HCT116 (cell line): ENCODE measurements around the gene GRB10. TPM values are rescaled to one million over a fixed set of nuclear protein-coding genes. Genes with fewer than 3 reads are reported as not detected.

Experiments used
- ATAC-seq: fragments of 200-7000 bp; cut with Tn5 transposase; 2 replicates; pipeline ENCODE4 v1.9.1; 2020; ENCODE audit warnings: mild to moderate bottlenecking, moderate library complexity
- BruUV-seq: library from RNA; stranded (reverse); fragments of 400-500 nt; replicated peaks from 2 replicates; lab custom pipeline; 2021; lab: Mats Ljungman, UMichigan
- CTCF ChIA-PET: fragments of 300-600 bp; sonication (Branson Sonifier 250); formaldehyde crosslinking; loops from one replicate; lab custom pipeline; 2021; ENCODE audit warnings: antibody characterized with exemption; lab: Charles Lee
- POLR2A ChIA-PET: fragments of 300-600, 350-600 bp; sonication (Branson Sonifier 250); formaldehyde crosslinking; loops from one replicate; lab custom pipeline; 2021; ENCODE audit warnings: antibody characterized with exemption; lab: Charles Lee
- RAD21 ChIA-PET, 2 experiments: fragments of 300-600 bp; sonication (Branson Sonifier 250); formaldehyde crosslinking; loops; one replicate each; lab custom pipeline; 2023; ENCODE audit warnings: low total read pairs in 2 of 2; ENCODE audit not compliant: uncharacterized antibody in 2 of 2, unreplicated experiment in 2 of 2, low non-redundant PET in 1 of 2; lab: Charles Lee
- DNase-seq: peaks from one replicate; pipeline ENCODE4 v3.0.0-alpha.2; 2010; ENCODE audit warnings: low read depth, low spot score
- H2AFZ ChIP-seq: fragments of 200-600 bp; shearing (Covaris generic), sonication (generic); 2 replicates; pipeline ENCODE4 v1.6.1; 2017; ENCODE audit warnings: low read depth, mixed run types, mixed read lengths, antibody characterized with exemption, low read length; ENCODE audit not compliant: poor library complexity, severe bottlenecking
- H3K27ac ChIP-seq: 2 replicates; pipeline ENCODE4 v1.5.1; 2012; ENCODE audit warnings: low read depth, low read length
- H3K27me3 ChIP-seq: fragments of 200-600 bp; sonication (generic); 2 replicates; pipeline ENCODE4 v1.6.1; 2016; ENCODE audit warnings: mixed run types, low read length, mixed read lengths; ENCODE audit not compliant: insufficient read depth
- H3K36me3 ChIP-seq, 2 experiments: fragments of 200-500 bp in 1 of 2; fragments of 200-600 bp in 1 of 2; sonication (Bioruptor generic) in 1 of 2; sonication (generic) in 1 of 2; 2 replicates each; pipeline versions ENCODE4 v1.5.1 to v1.6.1; 2014 to 2016; ENCODE audit warnings: low read length in 2 of 2, inconsistent platforms in 1 of 2, mixed read lengths in 1 of 2, mixed run types in 1 of 2; ENCODE audit not compliant: insufficient read depth in 2 of 2, control insufficient read depth in 1 of 2
- H3K4me1 ChIP-seq, 2 experiments: fragments of 200-600 bp in 1 of 2; sonication (generic) in 1 of 2; 2 replicates each; pipeline versions ENCODE4 v1.5.1 to v1.6.1; 2012 to 2017; ENCODE audit warnings: low read length in 2 of 2, inconsistent platforms in 1 of 2, mild to moderate bottlenecking in 1 of 2, mixed read lengths in 1 of 2, mixed run types in 1 of 2, moderate library complexity in 1 of 2; ENCODE audit not compliant: insufficient read depth in 2 of 2, control insufficient read depth in 1 of 2
- H3K4me2 ChIP-seq: fragments of 200-600 bp; sonication (generic); 2 replicates; pipeline ENCODE4 v1.6.1; 2017; ENCODE audit warnings: mixed run types, low read length, mixed read lengths
- H3K4me3 ChIP-seq, 2 experiments: fragments of 200-600 bp in 1 of 2; sonication (generic) in 1 of 2; replicated peaks in 1 of 2; 2 replicates each; pipeline ENCODE4 v1.5.1; 2011 to 2016; ENCODE audit warnings: low read length in 2 of 2, control low read depth in 1 of 2, low read depth in 1 of 2, mild to moderate bottlenecking in 1 of 2, mixed read lengths in 1 of 2, mixed run types in 1 of 2
- H3K79me2 ChIP-seq: fragments of 200-600 bp; sonication (generic); 2 replicates; pipeline ENCODE4 v1.6.1; 2017; ENCODE audit warnings: mild to moderate bottlenecking, mixed run types, low read length, moderate library complexity, mixed read lengths; ENCODE audit not compliant: insufficient read depth
- H3K9ac ChIP-seq: fragments of 200-600 bp; sonication (generic); 2 replicates; pipeline ENCODE4 v1.6.1; 2016; ENCODE audit warnings: low read length, mixed read lengths
- H3K9me2 ChIP-seq: fragments of 200-600 bp; sonication (generic), shearing (Covaris generic); 2 replicates; pipeline ENCODE4 v1.6.1; 2017; ENCODE audit warnings: mixed run types, mild to moderate bottlenecking, moderate library complexity; ENCODE audit not compliant: insufficient read depth
- H3K9me3 ChIP-seq, 2 experiments: fragments of 200-500 bp in 1 of 2; fragments of 200-600 bp in 1 of 2; sonication (Bioruptor generic) in 1 of 2; sonication (generic) in 1 of 2; 2 replicates each; pipeline ENCODE4 v1.6.1; 2014 to 2017; ENCODE audit warnings: low read length in 2 of 2, mixed read lengths in 2 of 2, inconsistent platforms in 1 of 2, low read depth in 1 of 2, mild to moderate bottlenecking in 1 of 2, mixed run types in 1 of 2, moderate library complexity in 1 of 2; ENCODE audit not compliant: control insufficient read depth in 1 of 2, insufficient read depth in 1 of 2
- H4K20me1 ChIP-seq: fragments of 200-600 bp; sonication (generic), shearing (Covaris generic); 2 replicates; pipeline ENCODE4 v1.6.1; 2017; ENCODE audit warnings: mixed run types, mild to moderate bottlenecking, moderate library complexity; ENCODE audit not compliant: insufficient read depth
- CBX3 ChIP-seq: IDR thresholded peaks from 2 replicates; pipeline ENCODE4 v1.6.1; 2012; ENCODE audit warnings: low read depth
- CEBPB ChIP-seq: IDR thresholded peaks from 2 replicates; pipeline ENCODE4 v1.6.1; 2012; ENCODE audit warnings: low read depth
- FOSL1 ChIP-seq: IDR thresholded peaks from 2 replicates; pipeline ENCODE4 v1.6.1; 2012; ENCODE audit warnings: low read depth
- POLR2A ChIP-seq: IDR thresholded peaks from 2 replicates; pipeline ENCODE4 v1.7.0; 2011; ENCODE audit warnings: borderline replicate concordance; ENCODE audit not compliant: insufficient read depth, insufficient read length; ENCODE audit errors: extremely low read depth
- TCF7L2 ChIP-seq: IDR thresholded peaks from 2 replicates; pipeline ENCODE4 v1.7.0; 2011; ENCODE audit warnings: borderline replicate concordance, inconsistent platforms; ENCODE audit not compliant: insufficient read depth, insufficient read length; ENCODE audit errors: extremely low read depth
- YY1 ChIP-seq: IDR thresholded peaks from 2 replicates; pipeline ENCODE4 v1.6.1; 2011; ENCODE audit warnings: low read length, low read depth, moderate library complexity, mild to moderate bottlenecking; ENCODE audit not compliant: insufficient replicate concordance; ENCODE audit errors: extremely low read depth
- ZFX ChIP-seq: fragments of 450-650 bp; IDR thresholded peaks from 2 replicates; pipeline ENCODE4 v1.6.1; 2017
- intact Hi-C: fragments of 100-400 bp; cut with micrococcal nuclease; formaldehyde crosslinking; loops from 2 replicates; pipeline ENCODE4 v1.10.0; 2022
- total RNA-seq: library from RNA; stranded (reverse); gene quantifications from one replicate; pipeline ENCODE4 v1.2.1, GENCODE V29; 2021; ENCODE audit not compliant: unreplicated experiment
- TF ChIP-seq, protein P1 (sequence below): IDR thresholded peaks from 2 replicates; pipeline ENCODE4 v1.6.1; 2012
- TF ChIP-seq, protein P2 (sequence below): IDR thresholded peaks from 2 replicates; pipeline ENCODE4 v1.6.1; 2012; ENCODE audit warnings: low read depth
- TF ChIP-seq, protein P3 (sequence below): IDR thresholded peaks from 2 replicates; pipeline ENCODE4 v1.6.1; 2012

Gene GRB10
- total RNA-seq, 1 experiment from 2014 or later = 37.3 TPM

DNA sequence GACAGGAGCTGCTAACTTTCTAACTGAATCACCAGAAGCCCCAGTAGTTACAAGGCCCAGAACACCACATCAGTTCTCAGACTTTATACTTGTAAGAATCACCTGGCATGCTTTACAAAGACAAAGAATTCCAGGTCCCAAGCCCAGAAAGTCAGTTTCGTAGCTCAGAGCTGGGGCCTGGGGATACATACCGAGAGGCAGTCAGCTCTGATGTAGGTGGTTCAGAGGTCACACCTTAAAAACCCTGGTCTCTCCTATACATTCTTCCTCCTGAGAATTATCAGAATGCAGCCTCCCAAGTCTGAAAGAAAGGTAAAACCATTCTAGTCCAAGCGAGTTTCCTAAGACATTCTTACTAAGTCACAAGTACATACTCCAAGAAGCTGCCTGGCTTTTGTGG lies 2.3 kb downstream of the GRB10 start:
- TF ChIP-seq, protein P1, sequence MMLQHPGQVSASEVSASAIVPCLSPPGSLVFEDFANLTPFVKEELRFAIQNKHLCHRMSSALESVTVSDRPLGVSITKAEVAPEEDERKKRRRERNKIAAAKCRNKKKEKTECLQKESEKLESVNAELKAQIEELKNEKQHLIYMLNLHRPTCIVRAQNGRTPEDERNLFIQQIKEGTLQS = no peak
- TF ChIP-seq ZFX (no peak), YY1 (no peak), CBX3 (no peak), POLR2A (no peak), FOSL1 (no peak), CEBPB (no peak), TCF7L2 (no peak)
- TF ChIP-seq, protein P2, sequence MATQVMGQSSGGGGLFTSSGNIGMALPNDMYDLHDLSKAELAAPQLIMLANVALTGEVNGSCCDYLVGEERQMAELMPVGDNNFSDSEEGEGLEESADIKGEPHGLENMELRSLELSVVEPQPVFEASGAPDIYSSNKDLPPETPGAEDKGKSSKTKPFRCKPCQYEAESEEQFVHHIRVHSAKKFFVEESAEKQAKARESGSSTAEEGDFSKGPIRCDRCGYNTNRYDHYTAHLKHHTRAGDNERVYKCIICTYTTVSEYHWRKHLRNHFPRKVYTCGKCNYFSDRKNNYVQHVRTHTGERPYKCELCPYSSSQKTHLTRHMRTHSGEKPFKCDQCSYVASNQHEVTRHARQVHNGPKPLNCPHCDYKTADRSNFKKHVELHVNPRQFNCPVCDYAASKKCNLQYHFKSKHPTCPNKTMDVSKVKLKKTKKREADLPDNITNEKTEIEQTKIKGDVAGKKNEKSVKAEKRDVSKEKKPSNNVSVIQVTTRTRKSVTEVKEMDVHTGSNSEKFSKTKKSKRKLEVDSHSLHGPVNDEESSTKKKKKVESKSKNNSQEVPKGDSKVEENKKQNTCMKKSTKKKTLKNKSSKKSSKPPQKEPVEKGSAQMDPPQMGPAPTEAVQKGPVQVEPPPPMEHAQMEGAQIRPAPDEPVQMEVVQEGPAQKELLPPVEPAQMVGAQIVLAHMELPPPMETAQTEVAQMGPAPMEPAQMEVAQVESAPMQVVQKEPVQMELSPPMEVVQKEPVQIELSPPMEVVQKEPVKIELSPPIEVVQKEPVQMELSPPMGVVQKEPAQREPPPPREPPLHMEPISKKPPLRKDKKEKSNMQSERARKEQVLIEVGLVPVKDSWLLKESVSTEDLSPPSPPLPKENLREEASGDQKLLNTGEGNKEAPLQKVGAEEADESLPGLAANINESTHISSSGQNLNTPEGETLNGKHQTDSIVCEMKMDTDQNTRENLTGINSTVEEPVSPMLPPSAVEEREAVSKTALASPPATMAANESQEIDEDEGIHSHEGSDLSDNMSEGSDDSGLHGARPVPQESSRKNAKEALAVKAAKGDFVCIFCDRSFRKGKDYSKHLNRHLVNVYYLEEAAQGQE = no peak
- TF ChIP-seq, protein P3, sequence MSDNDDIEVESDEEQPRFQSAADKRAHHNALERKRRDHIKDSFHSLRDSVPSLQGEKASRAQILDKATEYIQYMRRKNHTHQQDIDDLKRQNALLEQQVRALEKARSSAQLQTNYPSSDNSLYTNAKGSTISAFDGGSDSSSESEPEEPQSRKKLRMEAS = no peak
- TF ChIP-seq, all 23 proteins: peak for 0
- ChIA-PET POLR2A (no interaction called here), CTCF (no interaction called here), RAD21 (no interaction called here)
- Histone ChIP-seq H4K20me1 (no peaks in the 10 kb centered on the region), H3K9me2 (no peaks in the 10 kb centered on the region), H3K27me3 (no peaks in the 10 kb centered on the region), H3K4me2 (no peak overlapping the region), H3K27ac (no peak overlapping the region), H3K4me3 (no peak overlapping the region), H3K9ac (no peak overlapping the region), H3K9me3 (no peaks in the 10 kb centered on the region), H3K36me3 (no peaks in the 10 kb centered on the region), H3K4me1 (peaks cover 0 to 2% of the 10 kb centered on the region in 2 experiments; a peak in 1 of 4 replicates), H2AFZ (no peak overlapping the region), H3K79me2 (no peaks in the 10 kb centered on the region)
- DNase-seq (no peak), ATAC-seq (no peak)
- intact Hi-C loops = no loop called here
- no TSS peak for BruUV-seq
